D721Med (cell line): ENCODE results near the gene DUS1L.
A peak's percentile ranks its signal among the peaks of the same experiment; 100 is the strongest.

Experiments used
- DNase-seq: peaks from one replicate; pipeline ENCODE4 v3.0.0; 2011; ENCODE audit warnings: low spot score; ENCODE audit not compliant: insufficient read length
- FAIRE-seq: peaks from 2 replicates; lab custom pipeline; 2011; peaks lifted over from hg19 to GRCh38; lab: Jason Lieb, UNC
- CTCF ChIP-seq: IDR thresholded peaks from 2 replicates; pipeline ENCODE4 v1.5.1; 2012; ENCODE audit warnings: mild to moderate bottlenecking, control low read depth; ENCODE audit not compliant: insufficient read depth; ENCODE audit errors: missing control alignments

Gene DUS1L

DNA sequence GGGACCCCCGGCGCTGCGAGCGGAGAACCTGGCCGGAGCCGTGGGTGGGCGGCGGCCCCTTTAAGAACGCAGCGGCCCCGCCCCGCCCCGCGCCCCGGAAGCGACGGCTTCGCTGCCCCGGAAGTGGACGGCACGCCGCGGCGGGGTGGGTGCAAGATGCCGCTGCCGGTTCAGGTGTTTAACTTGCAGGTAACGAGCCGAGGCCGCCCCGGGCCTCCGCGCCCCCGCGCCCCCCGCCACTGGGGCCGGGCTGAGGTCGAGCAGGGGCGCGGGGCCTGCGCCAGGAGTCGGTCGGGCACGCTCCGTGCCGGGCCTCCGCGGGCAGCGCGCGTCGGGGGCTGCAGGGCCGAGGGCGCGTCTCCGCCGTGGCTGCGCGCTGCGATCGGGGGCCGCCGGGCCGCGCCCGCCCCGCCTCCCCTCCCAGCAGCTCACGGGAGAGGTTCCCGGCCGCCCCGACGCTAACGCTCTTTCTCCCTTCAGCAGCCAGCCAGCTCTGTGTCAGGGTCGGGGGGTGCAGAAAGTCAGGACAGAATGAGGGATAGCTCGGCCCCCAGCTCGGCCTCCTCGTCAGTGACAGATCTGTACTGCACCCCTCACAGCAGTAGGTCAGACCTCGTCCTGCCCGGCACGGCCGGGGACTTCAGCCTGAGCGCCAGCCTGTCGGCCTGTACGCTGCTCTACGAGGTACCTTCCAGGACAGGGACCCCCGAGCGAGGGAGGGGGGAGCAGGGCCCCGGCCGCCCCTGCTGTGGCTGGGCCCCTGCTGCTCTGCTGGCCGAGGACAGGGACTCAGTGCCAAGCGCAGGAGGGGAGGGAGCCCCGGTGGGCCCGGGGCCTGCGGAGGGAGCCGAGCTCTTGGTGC is 13.6 kb downstream of the DUS1L start, which contains the start of the genes GPS1 and RFNG:
GPS1 (plus strand) TSS at position 123 of the 862 bp plus-strand sequence; CDS start at position 157, 34 bp downstream.
RFNG (minus strand) TSS at position 36 of the 862 bp plus-strand sequence. CDS start 45 bp downstream, outside the sequence.
- FAIRE-seq = no peak
- no peak for TF ChIP-seq CTCF
- peak; percentile 96 for DNase-seq

DNA sequence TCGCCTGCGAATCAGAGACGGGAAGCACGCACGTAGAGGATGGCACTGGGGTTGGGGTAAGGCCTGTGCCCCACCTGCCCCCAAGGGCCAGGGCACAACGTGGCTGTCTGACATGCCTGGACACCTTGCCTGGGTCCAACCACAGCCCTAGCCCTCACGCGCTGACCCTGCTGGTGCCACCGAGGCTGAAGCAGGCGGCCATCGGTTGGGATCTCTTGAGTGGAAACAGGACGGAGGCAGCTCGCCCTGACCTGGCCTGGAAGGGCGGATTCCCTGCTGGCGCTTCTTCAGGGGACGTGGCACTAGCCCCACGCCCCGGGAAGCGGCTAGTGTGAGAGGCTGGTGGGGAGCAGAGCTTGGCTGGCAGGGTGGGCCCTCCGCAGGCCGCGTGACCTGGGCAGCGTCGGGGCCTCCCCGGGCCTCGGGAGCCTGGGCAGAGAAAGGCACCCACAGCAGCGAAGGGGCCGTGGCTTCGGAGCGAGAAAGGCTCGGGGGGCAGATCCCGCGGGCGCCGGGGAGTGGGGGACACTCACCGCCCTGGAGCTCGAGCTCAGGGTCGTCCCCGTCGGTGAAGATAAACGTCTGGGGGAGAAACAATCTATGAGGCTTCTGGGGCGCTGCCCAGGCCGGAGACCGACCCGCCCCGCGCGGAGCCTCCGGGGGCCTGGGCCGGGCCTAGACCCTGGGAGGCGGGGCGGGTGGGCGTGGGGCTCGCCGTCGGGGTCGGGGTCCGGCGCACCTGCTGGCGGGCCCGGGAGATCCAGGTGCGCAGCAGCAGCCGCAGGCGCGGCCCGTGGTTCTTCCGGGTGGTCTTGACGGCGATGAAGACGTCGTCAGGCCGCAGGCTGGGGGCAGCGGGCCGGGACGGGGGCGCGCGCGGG is 14.6 kb downstream of the DUS1L start:
- FAIRE-seq (no peak), DNase-seq (no peak)
- no peak for TF ChIP-seq CTCF

GRCh38 chr17:82050152-82050760 is 15.3 kb downstream of the DUS1L start:
- no peak for TF ChIP-seq CTCF
- no peak for DNase-seq
- FAIRE-seq = no peak

DNA sequence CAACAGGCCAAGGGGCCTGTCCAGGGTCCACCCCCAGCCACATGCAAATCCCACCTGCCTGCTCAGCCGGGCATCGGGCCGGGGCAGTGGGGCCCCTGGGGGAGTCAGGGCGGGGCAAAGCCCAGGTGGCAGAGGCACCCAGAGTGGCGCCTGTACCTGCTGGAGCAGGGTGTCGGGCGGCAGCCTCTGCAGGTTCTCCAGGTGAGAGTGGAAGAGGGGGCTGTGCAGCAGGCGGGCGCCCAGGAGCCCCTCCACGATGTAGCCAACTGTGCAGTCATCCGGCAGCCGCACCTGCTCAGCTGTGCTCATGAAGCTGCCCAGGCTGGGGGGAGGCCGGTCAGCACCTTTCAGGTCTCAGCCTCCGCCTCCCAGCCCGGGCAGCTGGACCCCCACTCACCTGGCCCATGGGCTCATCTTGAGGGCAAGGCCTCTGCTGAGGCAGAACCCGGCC is 16.1 kb downstream of the DUS1L start:
- no peak for FAIRE-seq

DNA sequence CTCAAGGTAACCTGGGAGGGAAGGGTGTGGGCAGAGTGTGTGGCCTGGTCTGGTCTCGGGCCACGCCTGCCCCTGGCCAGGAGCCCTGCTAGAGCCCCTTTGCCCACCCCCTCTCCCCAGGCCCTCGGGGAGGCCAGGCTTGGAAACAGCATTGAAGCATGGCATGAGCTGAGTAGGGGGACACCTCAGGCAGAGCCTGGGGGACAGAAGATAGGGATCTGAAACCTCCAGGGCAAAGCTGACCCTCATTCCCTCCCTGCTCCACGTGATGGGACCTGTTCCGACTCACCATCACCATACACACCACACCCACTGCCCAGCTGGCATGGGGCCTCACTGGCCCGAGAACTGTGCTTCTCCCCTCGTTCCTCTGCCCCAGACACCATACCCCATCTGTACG is 16.5 kb downstream of the DUS1L start:
- DNase-seq = no peak
- FAIRE-seq = no peak
- no peak for TF ChIP-seq CTCF

More for the DNA sequence above, 16.1 kb downstream of the DUS1L start:
- TF ChIP-seq CTCF = no peak
- DNase-seq = no peak

DNA sequence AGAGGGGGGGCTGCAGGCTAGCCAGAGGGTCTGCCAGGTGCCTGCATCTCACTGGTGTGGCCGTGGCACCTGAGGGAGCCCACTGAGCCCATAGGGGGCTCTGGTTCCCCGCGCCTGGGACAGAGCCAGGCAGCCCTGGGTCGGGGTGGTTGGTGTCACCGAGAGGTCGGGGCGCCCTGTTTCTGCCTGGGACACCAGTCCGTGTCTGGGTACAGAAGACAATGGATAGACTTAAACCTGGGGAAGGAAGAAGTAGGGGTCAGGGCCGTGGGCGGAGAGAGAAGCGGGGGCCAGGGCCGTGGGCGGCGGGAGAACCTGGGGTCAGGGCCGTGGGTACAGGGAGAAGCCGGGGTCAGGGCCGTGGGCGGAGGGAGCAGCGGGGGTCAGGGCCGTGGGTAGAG is 17.0 kb downstream of the DUS1L start:
- no peak for DNase-seq
- no peak for FAIRE-seq
- TF ChIP-seq CTCF = no peak
